ENCODE data around the gene HJV. TPM values are rescaled to one million over a fixed set of nuclear protein-coding genes. Genes with fewer than 3 reads are reported as not detected.
A peak's percentile ranks its signal among the peaks of the same experiment; 100 is the strongest.
"Not testable (repeated sequence)": the region's sequence is repeated elsewhere in the genome, so short reads cannot be mapped to it uniquely, and the experiment has no call there.

The HJV gene
- polyA plus RNA-seq, 12 donors, result 56.1 to 322 (median 225) TPM; not detected in 1

DNA sequence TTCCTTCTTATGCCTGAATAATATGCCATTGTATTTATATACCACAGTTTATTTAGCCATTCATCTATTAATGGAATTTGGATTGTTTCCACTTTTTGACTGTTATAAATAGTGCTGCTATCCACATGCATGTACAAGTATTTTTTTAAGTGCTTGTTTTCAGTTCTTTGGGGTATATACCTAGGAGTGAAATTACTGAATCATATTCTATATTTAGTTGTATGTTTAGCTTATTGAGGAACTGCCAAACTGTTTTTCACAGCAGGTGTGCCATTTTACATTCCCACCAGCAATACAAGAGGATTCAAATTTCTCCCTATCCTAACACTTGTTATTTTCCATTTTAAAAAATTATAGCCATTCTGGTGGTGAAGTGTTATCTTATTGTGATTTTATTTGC, 7.6 kb upstream of the HJV start:
- no peak for DNase-seq

DNA sequence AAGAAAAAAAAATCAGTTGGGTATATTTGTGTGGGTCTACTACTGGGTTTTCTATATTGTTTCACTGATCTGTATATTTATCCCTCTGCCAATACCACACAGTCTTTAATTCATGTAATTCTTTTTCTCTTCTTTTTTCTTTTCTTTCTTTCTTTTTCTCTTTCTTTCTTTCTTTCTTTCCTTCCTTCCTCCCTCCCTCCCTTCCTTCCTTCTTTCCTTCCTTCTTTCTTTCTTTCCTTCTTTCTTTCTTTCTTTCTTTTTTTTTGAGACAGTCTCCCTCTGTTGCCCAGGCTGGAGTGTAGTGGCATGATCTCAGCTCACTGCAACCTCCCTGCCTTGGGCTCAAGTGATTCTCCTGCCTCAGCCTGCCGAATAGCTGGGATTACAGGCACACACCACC, 5.1 kb upstream of the HJV start:
- DNase-seq, result not testable (repeated sequence)

DNA sequence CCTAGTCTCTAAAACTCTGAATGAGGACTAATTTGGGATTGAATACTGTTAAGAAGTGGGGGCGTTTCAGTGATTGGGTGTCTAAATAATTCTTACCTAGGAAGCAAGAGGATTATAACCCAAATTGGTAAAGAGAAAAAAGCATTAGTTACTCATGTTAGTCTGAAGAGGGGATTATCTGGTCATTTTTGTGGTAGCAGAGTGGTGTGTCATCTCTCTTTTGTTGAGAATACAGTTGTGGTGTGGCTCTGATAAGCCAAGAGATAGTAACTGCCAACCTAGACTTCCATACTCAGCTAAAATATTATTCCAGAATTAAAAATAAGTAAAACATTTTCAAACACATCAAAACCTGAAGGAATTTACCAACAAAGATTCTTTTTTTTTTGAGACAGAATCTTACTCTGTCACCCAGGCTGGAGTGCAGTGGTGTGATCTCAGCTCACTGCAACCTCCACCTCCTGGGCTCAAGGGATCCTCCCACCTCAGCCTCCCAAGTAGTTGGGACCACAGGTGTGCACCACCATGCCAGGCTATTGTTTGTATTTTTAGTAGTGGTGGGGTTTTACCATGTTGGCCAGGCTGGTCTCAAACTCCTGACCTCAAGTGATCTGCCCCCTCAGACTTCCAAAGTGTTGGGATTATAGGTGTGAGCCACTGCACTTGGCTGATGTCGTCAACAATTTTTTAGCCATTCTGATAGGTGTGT, 4.4 kb upstream of the HJV start:
- DNase-seq, result not testable (repeated sequence)

DNA sequence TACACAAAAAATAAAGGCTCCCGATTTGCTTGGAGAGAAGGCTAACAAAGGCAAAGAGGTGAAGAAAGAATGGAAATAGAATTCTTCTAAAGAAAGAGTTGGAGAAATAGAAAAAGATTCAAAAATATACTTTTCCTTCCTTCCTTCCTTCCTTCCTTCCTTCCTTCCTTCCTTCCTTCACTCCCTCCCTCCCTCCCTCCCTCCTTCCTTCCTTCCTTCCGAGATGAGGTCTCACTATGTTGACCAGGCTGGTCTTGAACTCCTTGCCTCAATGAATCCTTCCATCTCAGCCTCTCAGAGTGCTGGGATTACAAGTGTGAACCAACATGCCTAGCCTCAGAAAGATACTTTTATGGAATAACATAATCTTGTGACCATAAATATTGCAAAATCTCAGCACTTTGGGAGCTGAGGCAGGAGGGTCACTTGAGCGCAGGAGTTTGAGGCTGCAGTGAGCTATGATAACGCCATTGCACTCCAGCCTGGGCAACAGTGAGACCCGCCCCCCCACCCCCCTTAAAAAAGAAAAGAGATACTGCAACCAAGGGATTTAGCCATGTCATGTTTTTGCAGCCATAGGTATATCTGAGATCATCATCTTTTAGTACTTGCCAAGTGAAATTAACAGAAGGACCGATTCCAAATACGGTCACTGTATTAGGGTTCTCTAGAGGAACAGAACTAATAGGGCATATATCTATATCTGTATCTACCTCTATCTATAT, 1.0 kb upstream of the HJV start:
- no peak for DNase-seq

DNA sequence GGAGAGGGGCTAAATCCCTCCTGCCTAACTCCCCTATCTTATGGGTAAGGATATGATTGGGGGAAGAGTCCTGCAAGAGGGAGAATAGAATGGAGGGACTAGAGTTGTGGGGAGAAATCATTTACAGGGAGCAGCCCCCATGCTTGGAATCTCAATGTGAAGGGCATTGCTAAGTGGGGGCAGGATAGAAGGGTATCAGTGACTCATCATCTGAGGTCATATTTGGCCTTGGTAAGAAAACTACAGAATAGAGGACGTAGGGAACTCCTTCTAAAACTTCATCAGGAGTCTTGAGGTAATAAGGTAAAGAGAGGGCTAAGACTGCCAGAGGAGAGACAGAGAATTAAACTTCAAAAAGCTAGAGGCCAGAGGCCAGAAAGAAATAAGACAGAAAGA, 487 bp downstream of the HJV start:
- DNase-seq, result no peak

DNA sequence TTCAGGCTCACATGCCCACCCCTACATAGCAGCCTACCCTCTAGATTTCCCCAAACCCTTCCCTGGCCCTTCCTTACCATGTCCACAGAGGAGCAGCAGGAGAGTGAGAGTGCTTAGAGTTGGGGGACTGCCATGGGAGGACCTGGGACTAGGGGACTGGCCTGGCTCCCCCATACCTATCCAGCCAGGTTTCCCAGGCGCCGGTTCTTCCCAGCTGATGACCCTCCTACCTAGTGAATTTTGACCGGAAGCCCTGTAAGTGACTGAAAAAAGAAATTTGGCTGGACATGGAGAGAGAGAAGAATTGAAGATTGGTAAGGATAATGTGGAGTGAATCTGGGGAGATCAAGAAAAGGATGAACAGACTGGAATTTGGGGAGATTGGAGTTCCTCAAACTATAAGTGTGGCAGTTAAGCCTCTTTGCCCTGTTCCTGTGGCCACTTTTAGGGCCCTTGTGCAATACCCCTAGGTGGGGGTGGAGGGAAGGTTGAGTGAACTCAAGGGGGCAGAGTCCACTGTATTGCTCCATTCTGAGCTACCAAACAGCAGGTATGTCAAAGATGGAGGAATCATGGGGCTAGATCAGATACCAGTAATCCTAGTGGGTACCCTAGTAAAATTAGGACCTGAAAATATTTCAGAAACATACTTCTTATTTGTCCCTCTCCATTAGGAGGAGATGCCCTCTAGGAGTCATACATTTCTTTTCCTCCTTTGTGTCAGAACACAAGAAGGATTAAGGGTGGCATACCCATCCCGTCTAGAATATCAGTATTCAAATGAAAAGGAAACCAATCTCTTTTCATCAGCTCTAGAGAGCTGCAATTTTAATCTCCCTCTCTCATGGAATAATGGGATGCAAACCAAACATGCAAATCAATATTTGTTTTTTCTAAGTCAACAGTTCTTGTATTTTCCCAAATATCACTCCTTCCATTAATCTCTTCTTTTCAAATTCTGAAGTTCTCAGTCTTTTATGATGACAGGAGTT, 1.2 kb downstream of the HJV start:
- no peak for DNase-seq

DNA sequence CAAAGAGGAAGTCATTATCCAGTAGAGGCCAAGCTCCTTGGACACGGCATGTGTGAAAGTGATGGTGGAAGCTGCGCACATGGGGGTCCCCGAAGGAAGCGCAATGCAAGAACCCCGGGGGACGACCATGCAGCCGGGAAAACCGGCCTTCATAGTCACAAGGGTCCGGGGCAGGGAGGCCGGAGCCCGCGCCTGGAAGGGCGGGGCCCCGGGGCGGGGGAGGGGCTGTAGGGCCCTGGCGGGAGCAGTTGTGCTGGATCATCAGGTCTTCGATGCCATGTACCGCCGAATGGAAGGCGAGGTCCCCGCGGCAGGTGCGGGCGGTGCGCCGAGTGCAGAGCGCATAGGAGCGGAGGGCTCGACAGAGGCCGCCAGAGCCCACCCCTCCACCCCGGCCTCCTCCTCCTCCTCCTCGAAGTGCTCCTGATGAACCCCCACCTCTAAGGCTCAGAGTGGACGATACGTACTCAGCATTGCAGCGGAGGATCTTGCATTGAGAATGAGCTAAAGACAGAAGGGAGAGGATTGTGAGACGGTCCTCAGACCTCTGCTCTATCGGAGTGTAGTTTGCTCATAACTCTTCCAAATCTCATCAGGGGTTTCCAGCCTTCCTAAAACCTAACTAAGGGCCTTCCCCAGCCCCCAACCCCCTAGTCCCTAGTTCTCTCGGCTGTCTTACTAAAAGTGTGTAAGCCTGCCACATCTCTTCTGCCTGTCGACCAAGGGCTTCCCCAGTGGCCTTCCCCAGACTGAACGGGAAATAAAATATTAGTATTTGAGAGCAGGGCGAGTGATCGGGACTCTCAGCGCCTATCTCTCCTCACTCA, 2.1 kb downstream of the HJV start:
- no peak for DNase-seq

DNA sequence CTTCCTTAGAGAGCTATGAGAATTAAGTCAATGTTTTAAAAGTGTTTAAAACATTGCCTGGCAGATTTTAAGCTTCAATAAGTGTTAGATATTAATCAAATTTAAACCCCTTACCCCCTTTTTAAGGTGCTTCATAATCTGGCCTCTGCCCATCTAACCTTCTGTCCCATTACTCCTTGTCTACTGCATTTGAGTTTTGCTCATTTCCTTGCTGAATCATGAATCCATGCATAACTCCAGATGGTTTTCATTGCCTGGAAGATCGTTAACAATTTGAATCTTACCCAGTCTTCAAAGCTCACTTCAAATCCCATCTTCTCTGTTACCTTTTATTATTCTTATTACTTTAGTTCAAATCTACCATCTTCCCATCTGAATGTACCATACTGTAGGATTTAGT, 4.6 kb downstream of the HJV start:
- DNase-seq, result no peak

DNA sequence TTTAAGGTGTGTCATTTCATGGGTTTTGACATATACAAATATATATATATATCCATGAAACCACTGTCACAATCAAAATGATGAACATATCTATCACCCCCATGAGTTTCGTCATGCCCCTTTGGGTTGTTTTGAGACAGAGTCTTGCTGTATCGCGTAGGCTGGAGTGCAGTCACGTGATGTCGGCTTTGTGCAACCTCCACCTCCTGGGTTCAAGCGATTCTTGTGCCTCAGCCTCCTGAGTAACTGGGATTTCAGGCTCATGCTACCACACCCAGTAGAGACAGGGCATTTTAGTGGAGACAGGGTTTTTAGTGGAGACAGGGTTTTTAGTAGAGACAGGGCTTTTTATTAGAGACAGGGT, 8.0 kb downstream of the HJV start:
- DNase-seq, result no peak

DNA sequence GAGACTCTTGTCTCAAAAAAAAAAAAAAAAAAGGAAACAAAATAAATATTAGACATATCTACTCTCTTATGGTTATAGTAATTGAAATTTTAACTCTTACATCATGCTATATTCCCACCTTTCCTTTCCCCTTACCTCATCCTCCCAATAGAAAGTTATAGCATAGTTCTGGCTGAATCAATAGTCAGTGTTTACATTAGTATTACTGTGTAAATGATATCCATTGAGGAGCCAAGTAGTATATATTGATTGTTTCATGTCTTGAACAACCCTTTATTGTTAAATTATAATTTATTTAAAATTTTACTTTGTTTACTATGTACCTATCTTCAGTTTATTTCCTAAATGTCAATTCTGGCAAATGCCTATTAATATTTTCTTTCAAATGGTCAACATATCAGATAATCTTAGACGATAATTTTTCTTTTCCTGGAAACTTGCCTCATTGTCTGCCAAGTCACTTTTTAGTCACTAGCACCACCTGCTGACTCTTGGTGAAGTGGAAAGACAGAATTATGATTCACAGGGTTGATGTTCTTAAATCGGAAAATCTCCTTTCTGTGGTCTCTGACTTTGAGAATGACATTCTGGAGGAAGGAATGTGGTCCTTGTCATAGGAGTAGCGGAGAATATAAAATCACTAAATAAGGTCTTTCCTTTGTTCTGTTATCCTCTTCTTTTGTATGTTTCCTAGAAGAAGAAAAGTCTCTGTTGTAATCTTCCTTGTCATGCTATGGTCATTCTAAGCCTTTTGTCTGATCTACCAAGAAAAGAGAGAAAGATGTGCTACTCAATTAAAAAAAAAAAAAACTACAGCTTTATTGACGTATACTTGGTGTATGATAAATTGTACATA, 8.6 kb downstream of the HJV start:
- DNase-seq, result peak; percentile 77

DNA sequence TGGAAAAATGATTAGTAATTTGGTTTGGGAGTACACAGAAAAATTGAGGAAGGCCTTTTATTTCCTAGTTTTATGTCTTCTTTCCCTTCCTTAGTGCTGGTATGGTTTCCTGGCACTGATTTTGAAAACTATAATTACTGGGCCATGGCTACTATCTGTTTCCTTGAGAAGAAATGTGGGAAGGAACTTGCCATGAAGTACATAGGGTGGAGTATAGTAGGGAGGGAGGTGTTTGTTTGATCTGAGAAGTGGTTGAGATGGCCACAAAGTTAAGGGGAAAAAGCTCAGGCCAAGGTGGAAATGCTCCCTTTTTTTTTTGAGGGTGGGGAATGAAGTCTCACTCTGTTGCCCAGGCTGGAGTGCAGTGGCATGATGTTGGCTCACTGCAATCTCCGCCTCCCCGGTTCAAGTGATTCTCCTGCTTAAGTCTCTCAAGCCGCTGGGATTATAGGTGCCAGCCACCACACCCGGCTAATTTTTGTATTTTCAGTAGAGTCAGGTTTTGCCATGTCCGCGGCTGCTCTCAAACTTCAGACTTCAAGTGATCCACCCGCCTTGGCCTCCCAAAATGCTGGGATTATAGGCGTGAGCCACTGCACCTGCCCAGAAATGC, 11.3 kb downstream of the HJV start:
- no peak for DNase-seq

DNA sequence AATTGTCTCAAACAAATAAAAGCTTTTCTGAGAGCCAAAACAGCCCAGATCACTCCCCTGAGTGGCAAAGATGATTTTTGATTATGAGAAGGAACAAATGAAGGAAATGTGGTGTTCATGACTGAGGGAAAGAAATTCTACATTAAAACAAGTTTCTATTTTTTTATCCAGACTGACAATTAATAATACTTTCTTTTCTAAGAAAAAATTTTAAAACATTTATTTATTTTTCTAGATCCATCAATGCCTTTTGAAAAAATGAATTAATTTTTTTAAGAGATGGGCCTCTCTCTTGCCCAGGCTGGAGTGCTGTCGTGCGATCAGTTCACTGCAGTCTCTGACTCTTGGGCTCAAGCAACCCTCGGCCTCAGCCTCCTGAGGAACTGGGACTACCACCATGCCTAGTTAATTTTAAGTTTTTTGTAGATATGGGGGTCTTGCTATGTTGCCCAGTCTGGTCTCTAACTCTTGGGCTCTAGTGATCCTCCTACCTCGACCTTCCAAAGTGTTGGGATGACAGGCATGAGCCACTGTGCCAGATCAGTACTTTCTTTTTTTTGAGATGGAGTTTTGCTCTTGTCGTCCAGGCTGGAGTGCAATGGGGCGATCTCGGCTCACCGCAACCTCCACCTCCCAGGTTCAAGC, 13.9 kb downstream of the HJV start:
- no peak for DNase-seq

DNA sequence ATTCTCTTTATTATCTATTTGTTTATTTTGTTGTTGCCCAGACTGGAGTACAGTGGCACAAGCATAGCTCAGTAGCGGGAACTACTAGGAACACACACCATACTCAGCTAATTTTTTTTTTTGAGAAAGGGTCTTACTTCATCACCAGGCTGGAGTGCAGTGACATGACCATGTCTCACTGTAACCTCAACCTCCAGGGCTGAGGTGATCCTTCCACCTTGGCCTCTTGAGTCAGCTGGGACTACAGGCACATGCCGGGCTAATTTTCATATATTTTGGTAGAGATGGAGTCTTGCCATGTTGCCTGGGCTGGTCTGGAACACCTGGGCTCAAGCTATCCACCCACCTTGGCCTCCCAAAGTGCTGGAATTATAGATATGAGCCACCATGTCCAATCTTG, 19.8 kb downstream of the HJV start:
- DNase-seq, result no peak

DNA sequence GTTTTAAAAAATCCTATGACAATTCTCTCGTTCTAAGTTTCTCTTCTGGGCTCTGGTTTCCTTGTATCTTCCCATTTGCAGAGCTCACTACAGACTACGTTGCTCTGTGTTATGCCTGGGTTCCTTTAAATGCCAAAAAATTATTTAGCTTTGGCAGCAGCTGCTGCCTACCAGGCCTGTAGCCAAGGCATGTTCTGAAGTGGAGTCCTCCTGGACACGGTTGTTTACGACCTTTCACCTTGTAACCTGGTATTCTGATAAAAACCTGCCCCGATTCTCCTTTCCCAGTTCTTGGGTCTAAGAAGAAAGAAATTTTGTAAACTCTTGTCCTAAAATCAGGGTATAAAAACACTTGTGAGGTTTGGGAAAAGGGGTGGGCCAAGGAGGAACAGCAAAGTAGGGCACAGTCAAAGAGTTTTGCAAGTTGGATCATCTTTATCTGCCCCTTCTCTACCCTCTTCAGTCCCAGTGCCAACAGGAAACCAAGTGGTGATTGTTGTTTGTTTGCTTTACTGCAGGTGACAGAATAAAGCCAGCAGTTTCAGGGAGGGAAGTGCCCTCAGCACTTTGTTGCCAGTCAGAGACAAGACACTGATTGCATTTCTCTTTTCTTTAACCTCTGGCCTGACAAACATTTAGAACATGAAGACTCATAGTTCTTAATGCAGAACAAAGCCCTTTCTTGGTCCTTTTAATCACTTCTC, 22.1 kb downstream of the HJV start:
- DNase-seq, result no peak

DNA sequence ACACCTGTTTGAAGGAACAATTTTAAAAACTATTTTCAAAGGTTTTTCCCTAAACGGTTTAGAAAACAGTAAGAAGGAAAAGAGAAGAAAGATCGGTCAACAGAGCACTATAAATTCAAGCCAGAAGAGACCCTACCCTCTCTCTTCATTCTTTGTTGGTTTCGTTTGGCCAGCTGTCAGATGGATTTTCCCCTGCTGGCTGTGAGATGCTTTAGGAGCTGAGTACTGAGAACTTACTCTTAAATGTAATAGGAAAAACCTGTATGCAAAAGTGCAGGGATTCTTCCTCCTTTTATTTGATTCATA, 23.9 kb downstream of the HJV start:
- no peak for DNase-seq

DNA sequence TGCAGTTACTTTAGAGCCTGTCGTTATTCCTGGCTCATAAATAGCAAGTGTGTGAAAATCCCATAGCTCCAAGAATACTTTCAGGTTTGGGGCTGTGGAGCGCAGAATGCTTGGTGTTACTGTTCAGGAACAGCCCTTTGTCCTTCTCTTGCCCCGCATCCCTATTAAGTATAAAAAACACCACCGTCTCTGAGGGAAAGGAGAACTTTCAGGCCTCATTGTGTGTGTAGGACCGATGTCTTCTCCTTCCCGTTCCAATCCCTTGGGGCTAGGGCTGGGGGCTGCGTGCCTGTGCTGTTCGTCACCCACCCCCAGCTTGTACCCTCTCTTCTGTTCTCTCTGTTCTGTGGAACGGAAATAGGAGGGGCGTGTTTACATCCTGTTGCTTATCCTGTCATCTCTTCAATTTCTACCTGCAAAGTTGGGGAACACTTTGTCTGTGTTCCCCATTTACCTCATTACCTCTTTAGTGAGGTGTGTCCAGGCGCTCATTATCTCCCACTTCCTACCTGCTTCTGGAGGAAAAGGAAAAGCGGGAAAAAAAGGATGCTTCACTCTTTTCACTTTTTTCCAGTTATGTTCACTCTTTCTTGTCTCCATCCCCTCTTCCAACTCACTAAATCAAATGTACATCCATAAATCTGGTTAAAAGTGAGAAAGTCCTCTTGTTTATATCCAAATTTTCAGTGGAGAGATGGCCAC, 24.4 kb downstream of the HJV start:
- peak; percentile 52 for DNase-seq

DNA sequence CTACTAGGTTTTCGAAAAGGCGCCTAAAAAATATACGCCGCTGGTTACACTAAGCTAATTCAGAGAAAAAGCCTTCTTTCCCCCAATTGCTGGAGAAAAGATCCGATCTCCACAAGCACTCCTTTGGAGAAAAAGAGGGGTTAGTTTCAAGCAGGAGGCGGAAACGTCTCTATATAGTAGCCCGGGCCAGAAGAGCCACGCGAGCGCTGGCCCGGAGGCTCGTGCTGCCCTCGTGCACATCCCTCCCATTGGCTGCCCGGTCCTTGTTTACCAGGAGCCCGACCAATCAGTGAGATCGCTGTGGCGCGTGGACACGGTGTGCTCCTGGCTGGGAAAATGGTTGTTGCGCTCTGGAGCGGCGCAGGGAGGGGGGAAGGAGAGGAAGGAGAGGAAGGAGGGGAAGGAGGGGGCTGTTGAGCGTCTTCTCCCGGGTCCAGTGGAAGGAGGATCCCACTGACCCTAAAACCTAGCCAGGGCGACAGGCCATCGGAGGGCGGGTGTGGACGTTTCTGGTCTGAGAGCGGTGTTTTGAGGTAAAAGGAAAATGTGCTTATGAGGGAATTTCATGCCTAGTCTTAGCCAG, 25.0 kb downstream of the HJV start, which contains the start of gene TXNIP:
TSS of gene TXNIP (minus strand) at position 147 of the 583 bp plus-strand sequence. CDS start 313 bp downstream, outside the sequence.
- DNase-seq, result peak; percentile 99

DNA sequence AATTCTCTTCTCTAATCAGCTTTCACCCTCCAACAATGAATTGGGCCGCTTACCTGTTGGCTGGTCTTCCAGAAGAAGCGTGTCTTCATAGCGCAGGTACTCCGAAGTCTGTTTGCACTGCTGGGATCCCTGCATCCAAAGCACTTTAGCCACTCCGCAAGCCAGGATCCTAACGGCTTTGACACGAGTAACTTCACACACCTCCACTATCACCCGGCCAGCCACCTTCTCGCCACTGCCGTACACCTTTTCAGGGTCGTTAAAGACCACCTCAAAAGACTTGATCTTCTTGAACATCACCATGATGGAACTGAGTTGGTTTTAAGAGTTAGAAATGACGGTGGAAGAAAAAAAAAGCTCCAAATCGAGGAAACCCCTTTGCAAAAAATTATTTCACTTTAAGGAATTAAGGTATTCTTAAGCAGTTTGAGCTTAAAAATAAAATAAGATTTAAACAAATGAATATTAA, 25.5 kb downstream of the HJV start:
- no peak for DNase-seq
